Fibroblast of gingiva (primary cell): Measurements from ENCODE around the gene BACH2.
A peak's percentile ranks its signal among the peaks of the same experiment; 100 is the strongest.

Experiments used
- DNase-seq: peaks from one replicate; pipeline ENCODE4 v3.0.0-alpha.2; 2011; ENCODE audit warnings: low read depth

The BACH2 gene

DNA sequence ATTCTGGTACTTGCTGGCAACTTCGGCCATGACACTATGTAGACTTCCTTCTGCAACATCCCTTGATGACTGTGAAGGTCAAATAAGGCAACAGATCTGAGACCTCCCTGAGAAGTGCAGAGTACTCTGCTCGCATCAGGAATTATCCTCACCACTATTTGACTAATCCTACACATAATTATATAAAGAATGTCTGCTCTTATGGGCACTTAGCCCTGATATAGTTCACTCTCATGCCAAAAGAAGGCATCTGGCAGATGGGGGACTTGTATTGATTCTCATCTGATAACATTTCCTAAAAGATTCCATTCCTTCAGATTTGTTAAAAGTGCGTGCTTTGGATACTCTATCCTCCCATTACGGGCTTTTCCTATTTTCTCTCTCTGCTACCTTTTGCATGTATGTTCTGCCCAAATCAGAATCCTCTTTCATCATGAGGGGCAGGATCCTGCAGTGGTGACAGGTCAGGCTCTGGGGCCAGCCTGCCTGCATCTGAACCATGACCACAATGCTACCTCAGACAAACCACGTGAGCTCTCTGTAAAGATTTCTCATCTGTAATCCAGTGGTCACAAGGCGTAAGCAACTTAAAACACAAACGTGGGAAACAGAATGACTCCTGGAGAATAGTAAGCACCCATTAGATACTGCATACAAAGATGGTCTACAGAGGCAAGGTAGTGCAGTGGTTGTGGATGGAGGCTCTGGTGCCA is 268.4 kb downstream of the BACH2 start:
- no peak for DNase-seq

DNA sequence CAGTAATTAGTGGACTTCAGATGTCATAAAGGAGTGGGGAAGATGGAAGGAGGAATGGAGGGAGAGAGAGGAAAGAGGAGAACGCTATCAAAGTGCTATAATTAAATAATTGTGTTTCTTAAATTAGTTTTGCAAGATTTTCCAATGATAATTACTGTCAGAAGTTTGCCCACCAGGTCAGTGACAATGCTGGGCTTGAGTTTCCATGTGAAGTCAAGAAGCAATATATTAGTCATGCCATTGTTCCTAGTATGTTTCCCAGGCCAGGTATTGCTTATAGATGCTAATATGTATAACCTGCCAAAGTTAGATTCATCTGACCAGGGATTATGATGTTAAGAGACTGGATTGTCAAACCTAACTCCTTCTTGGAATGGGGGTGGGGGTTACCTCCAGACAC is 270.4 kb downstream of the BACH2 start:
- DNase-seq: no peak

DNA sequence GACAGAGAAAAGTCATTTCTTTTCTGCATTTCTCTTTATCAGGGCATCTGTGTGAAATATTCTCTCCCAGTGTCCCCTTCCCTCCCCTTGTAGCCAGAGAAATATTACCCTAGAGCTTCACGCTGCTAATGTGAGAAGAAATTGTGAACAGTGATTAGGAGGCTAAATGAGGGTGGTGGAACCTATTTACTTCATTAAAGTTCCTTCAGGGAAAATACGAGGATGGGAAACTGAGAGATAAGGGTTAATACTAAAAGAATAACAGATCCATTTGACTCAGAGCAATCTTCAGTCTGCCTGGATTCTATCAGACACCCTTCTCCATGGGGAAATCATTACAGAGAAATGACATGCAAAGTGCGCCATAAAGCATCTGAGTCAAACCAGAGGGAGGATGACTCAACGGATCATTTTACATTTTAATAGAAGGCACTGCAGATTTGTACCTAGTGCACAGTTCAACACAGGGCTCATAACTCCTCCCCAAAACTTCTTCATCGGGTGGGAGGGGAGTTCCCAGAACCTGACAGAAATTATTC is 271.1 kb downstream of the BACH2 start:
- DNase-seq: peak; percentile 82

DNA sequence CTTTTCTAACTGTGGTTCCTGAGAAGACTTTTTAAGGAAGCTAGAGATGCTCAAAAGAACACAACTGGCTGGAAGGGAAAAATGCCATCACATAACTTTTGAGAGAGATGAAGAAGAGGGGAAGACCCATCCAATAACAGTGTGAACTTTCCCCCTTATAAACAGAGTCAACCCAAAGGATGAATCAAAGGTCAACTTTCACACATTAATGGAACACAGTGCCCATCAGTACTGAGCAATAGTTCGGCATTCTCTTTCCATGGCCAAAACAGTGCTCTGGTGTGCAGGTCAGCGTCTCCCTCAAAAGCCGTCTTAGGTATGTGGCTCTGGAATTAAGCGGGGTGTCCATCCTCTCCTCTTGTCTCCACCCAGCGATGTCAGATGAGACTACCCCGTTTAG is 272.0 kb downstream of the BACH2 start:
- no peak for DNase-seq

DNA sequence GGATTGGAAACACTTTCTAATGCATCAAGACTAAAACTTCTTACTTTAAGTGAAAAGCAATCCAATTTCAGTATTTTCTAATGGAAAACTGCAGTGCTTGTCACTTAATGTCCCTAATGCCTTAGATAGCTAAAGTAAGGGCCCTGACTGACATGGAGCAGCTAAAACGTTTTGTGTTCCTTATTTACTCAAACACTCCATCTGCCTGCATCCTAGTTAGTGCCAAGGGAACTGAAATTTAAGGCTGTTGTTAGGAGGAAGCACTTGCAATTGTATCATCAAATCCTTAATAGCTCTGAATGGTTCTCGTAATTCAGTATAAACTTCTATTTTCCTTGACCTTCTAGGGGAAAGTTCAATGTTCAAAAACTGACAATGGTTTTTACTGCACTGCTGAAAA is 274.9 kb downstream of the BACH2 start:
- no peak for DNase-seq

DNA sequence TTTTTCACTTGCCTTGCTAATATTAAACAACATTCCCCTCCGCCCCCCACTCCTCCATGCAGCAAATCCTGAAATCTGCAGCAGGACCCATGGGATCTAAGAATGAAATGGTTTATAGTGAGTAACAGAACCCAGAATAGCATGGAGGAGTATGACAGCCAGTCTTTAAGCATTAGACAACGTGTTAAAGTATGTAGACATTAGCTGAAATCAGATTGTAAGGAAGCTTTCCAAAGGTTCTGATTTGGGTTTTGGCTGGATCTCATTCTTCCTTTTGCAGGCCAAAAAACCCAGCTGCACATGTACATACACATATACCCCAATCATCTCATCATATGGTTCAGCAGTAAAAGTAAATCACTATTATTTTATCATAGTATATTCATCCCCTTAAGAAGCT is 275.9 kb downstream of the BACH2 start:
- no peak for DNase-seq

DNA sequence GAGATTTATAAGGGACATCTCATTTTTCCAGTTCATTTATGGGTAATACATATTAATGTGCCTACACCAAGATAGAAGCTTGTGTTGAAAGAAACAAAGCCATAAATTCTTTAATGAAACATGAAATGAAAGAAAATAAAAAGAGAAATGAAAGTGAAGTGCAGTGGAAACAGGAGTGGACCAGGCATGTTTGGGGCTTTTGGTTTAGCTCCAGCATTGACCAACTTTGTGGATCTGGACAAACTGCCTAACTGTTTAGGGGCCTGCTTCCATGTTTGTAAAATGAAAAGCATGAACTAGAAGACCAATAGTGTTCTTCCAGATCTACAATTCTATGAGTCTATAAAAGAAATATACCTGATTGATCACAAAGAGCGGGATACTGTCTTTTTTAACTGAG is 277.4 kb downstream of the BACH2 start:
- no peak for DNase-seq

DNA sequence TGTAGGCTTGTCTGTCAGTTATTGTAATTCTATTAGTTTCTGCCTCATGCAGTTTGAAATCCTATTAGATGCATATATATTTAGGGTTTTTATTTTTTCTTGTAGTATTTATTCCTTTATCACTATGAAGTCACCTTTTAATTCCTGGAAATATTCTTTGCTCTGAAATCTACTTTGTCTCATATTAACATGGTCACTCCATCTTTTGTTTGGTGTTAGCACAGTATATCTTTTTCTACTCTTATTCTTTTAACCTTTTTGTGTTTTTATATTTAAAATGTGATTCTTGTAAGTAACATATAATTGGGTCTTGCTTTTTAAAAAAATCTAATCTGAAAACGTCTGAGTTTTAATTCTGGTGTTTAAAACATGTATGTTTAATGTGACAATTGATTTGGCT is 280.8 kb downstream of the BACH2 start:
- no peak for DNase-seq

DNA sequence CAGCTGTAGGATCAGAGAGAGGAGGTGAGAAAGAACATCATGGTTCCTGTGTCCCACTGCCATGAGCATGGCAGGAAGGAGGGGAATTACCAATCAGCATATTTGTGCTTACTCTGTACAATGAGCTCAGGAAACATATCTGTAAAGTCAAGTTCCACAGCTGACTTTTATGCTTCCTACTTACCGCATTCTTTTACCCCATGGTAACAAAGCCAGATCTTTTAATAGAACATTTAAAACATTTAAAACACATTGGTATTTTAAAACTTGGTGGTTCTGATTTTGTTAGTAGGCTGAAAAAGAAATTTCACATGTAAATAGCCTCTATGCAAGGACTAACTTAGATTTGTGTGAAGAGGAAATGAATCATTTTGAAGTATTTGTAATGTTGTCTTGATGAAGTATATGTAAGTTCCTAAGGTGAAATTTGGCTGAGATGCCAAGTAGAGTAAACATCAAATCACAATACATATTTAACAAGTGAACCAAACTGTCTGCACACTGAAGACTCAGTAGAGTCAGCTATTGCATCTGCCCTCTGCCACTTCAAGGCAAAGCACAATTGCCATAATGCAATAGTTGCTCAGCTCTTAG is 287.6 kb downstream of the BACH2 start:
- DNase-seq: no peak

DNA sequence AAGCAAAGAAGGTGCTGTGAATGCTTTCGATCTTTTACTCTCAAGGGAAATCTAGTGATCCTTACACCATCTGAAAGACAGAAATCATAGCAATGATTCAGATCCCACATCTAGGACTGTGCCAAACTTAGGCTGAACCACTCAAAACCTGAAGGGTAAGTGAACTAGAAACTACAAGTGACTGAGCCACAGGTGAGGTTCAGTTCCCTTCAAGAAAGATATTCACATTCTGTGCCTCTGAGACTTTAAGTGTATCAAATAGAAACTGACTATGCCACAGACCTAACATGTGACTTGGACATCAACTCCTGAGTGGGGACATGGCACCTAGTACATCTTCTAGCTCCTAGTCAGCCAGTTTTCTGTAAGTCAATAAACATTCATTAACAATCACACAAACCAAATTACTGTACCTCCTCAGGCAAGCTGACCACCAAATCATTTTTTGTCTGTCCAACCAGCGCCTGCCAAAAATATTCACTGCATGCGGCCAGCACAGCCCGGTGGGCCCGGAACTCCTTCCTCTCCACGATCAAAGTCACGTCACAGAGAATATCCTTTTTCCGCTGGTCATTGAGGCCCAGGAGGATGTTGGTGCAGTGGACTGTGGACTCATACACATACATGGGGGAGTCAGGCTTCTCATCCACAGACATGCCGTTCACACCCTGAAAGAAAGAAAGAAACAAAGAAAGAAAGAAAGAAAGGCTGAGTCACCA is 288.3 kb downstream of the BACH2 start:
- no peak for DNase-seq

DNA sequence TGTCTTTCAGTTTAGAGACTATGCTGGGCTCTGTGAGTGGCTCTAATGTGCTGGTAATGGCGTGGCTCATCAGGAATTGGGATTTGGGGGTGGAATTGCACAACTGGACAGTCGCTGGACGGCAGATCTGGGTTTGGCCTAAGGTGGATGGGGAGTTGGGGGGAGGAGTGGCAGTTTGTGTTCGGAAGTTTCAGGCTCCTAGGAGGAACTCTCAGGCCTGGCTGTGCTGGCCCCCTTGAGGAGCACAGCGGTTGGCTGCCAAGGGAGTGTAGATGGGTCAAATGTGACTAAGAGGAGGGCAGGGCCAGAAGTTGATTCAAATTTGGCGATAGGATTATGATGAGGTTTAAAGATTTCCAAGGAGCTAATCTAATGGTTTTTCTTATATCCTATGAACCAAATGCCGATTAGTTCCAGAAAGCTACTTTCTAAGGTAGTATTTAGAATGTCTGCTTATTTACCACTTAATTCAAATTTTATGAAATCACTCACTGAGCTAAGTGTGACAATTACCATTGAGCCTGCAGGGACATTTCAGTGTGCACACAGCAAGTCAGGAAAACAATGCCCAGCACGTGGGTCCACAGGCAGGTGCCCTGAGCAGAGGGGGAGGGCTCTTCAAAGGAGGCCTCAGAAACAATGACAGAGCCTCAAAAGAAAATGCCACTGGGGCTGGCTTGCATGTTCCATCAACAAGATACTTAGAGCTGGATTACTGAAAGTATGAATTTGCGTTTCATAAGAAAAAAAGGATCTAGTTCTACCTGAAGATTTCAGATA is 291.4 kb downstream of the BACH2 start:
- DNase-seq: no peak

DNA sequence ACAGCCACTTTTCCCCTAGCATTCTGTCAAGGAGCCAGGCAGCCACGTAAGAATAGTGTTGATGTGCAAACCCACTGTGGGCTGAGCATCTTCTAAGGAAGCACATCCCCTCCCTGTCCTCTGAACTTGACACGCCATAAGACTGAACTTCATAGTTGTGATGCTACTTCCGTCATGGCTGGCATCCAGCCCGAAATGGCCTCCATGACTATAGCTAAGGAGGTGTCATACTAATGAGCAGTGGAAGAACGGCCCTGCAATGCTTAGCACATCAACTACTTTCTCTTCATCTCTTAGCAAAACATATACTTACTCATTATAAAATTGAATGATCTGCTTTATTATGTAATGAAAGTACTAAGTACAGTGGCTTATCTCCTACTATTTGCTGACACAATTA is 292.1 kb downstream of the BACH2 start:
- no peak for DNase-seq

DNA sequence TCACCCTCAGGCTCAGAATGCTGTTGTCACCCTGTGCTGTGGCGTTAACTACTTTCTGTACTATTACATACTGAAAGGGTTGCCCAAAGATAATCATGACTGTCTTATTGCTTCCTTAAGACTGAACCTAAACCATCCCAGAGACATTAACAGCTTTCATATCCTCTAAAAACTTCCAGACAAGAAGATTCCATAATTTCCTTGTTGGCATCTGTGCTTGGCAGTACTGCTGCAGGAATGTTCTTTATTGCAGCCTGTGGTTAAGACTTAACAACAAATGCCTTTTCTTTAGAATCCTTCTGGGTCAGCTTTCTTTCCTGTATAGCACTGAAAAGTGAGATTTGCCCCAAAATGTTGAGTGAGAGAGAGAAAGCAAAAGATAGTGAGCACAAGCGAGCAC is 292.7 kb downstream of the BACH2 start:
- DNase-seq: peak; percentile 17

DNA sequence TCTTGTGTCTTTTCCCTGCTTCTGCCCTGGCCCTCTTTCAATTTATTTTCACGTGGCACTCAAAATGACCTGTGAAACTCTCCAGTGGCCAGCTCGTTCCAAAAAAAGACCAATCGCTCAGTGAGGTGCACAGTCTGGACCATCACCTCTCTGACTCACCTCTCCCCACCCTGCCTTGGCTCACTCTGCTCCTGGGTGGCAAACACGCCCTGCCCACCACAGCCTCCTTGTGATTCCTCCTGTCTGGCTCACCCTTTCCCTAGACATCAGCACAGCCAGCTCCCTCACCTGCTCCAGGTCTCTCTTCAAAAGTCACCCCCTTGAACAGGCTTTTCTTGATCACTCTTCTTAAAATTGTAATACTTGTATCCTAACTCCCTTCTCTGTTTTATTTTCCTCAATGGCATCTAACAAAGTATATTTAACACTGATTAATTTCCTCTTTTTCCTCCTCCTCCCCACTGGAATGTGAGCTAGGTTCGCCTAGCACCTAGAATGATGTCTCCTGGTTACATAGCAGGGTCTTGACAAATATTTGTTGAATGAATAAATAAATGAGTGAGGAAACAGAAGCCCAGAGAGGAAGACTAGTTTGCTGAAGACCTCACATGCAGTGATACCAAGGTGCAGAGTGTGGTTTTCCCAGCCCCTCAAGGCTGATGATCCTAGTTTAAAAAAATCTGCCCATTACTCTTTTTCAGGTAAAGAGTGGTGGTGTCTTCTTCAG is 293.4 kb downstream of the BACH2 start:
- DNase-seq: no peak

DNA sequence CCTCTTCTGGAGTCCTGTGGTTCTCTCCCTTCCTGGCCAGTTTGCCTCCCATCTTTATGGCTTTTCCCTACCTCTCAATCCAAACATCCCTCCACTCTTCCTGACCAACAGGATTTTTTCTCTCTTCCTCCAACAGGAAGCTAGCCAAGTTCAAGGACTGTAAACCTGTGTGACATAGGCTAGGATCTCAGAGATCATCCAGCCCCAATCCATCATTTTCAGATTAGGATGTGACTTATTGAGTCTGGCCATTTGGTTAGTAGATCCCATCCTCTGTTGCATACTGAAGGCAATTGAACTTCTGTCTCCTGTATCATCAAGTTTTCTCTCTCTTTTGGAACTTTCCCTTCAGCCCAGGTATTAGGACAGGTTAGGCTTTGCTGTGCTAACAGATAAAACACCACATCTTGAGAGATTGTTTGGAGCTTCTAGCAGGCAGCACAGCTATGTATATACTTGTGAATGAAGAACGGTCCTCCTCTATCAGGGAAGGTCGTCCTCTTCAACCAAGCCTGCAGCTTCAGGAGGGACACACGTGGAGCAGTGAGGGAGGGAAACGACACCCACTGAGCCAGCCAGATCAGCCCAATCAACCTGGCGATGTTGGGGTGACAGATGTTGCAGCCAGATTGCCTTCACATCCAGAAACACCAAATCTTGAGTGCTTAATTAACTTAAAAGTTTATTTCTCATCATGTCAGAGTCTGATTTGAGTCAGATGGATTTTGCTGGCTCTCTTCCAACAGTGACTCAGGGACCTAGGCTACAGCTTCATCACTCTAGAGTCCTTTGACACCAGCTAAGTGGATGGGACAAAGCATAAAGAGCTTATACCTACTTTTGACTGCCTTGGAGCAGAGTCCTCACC is 295.5 kb downstream of the BACH2 start:
- no peak for DNase-seq

DNA sequence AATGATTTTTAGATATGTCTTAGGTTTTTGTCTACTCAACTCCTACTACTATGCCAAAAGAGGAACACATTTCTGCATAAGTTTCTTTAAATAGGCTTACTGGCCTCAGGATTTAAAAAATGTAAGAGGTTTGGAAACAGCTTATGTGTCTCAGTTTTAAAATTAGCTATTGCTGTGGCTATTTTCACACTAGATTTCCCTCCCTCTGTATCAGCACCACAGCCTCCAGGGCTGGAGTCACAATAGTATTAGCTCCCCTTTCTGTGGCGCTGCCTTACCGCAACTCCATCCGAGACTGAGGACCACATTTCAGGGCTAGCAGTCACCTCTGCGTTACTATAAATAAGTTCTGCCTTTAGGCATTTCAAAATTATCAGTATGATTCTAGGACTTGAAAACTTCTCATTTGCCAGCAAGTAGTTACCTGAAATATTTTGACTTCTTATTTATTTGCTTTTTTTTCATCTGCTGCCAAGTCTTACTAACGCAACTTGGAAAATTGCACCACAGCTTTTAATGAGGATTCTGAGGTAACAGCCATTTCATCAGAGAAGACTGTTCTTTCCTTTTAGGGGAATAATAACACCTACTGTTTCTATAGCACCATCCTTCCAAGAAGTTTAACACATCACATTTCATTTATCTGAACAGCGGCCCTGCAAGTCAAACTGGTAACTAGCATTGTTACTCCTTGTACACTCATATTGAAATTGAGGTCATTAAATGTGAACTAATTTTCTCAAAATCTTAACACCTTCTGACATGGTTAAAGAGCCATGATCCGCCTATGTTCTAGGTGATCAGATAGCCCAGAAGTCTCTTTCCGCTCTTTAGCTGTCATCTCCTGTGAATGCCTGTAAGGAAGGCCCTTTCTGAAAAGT is 296.5 kb downstream of the BACH2 start:
- no peak for DNase-seq

DNA sequence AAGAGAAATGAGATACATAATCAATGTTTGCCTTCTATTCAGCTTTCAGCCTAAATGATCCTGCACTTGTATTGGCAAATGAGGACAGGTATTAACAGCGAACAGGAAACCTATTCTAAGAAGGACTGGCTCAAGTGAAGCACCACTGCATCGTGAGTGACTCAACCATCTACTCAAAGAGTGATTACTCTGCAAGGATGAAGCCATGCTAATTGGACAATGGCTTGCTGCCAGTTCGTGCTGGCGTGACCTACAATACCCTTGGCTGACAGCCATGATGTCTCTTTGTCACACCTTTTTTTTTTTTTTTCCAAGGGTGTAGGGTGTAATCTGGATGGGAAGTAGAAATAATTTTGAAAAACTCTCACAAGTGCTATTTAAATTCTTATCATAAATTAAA is 297.5 kb downstream of the BACH2 start:
- DNase-seq: no peak

DNA sequence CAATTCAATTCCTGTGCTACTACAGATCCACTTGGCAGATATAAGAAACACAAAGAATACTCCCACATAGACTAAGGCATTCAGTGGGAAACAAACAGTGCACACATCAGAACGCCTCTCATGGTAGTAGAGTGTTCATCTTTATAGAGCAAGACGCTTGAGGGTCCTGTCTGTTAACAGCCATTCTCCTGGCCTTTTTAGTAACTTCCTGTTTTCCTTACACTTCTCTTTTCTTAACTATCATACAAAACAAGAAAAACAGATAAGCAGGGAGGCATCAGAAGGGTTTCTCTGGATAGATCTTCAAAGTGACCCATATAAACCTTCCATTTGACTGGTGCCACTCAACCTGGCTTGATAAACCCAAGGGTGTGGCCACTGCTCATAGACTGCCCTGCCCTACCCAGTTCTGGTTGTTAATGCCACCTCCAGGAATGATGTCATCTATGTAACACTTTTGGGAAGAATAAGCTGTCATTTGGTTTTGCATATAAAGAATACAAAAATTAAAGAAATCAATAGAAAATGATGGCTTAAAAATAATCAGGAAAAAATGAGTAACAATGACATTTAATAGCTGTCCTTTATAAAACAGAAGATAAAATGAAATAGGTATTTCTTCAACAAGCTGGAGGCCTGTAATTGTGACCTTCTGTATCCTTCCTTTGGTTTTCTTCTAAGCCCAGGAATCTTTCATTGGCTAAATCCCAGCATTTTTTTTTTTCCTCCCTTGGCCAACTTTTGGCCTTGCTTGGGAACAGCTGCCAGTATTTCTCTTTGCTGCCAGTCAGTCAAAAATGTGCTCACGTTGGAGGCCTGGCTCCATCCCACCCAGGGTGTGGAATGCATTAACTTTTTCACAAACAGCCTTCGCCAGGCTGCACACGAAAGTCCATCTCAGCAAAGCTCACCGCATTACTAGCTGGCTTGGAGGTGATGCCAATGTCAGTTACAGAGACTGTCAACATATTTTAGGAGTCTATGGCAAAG is 298.9 kb downstream of the BACH2 start:
- peak; percentile 52 for DNase-seq

DNA sequence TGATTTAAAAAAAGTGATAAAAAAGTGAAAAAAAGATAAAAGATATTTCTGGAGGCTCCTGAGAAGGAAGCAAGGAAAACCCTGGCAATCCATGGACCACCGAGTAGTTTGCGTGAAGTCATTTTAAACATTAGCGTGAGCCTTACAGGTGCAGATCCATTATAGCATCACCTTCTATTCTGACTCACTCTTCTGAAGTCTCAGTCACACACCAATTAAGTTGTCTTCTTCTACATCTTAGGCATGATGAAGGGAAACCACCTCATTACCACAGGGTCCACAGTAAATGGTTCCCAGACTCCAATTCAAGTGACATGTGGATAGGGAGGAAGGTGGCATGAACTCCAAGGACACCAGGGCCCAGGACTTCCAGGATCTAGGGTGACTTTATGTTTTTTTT is 303.2 kb downstream of the BACH2 start:
- DNase-seq: no peak
